Smooth muscle cell (in vitro differentiated cells): ENCODE results near the gene SHE. TPM values are rescaled to one million over a fixed set of nuclear protein-coding genes. Genes with fewer than 3 reads are reported as not detected.

Source experiments
- DNase-seq: peaks from one replicate; lab custom pipeline; 2025; ENCODE audit not compliant: unreplicated experiment; lab: John Stamatoyannopoulos, UW
- H2AFZ ChIP-seq: fragments of 200-600 bp; sonication (generic); 2 replicates; pipeline ENCODE4 v1.6.0; 2016; ENCODE audit warnings: antibody characterized with exemption, low read depth, mild to moderate bottlenecking
- H3F3A ChIP-seq: fragments of 200-600 bp; sonication (generic); 2 replicates; pipeline ENCODE4 v1.6.0; 2017; ENCODE audit warnings: antibody characterized with exemption, low read depth
- H3K27ac ChIP-seq: fragments of 200-600 bp; sonication (generic); 2 replicates; pipeline ENCODE4 v1.5.1; 2016; ENCODE audit warnings: low read depth, mild to moderate bottlenecking
- H3K27me3 ChIP-seq: fragments of 200-600 bp; sonication (generic); 2 replicates; pipeline ENCODE4 v1.6.1; 2016; ENCODE audit warnings: low read depth, mild to moderate bottlenecking
- H3K36me3 ChIP-seq: fragments of 200-600 bp; sonication (generic); 2 replicates; pipeline ENCODE4 v1.5.1; 2016; ENCODE audit warnings: low read depth
- H3K4me1 ChIP-seq: fragments of 200-600 bp; sonication (generic); 2 replicates; pipeline ENCODE4 v1.5.1; 2016; ENCODE audit warnings: low read depth
- H3K4me2 ChIP-seq: fragments of 200-600 bp; sonication (generic); 2 replicates; pipeline ENCODE4 v1.6.0; 2016; ENCODE audit warnings: mild to moderate bottlenecking
- H3K4me3 ChIP-seq: fragments of 200-600 bp; sonication (generic); 2 replicates; pipeline ENCODE4 v1.5.1; 2016; ENCODE audit warnings: mild to moderate bottlenecking
- H3K79me2 ChIP-seq: fragments of 200-600 bp; sonication (generic); 2 replicates; pipeline ENCODE4 v1.6.0; 2016; ENCODE audit warnings: low read depth, mild to moderate bottlenecking
- H3K9ac ChIP-seq: fragments of 200-600 bp; sonication (generic); 2 replicates; pipeline ENCODE4 v1.6.0; 2016; ENCODE audit warnings: low read depth
- H3K9me3 ChIP-seq: fragments of 200-600 bp; sonication (generic); replicated peaks from 2 replicates; pipeline ENCODE4 v1.5.1; 2016; ENCODE audit warnings: low read depth
- H4K20me1 ChIP-seq: fragments of 200-600 bp; sonication (generic); 2 replicates; pipeline ENCODE4 v1.6.0; 2016; ENCODE audit warnings: low read depth
- WGBS: methylation state at CpG from one replicate; pipeline ENCODE4 v1.1.7; 2016; ENCODE audit warnings: low lambda C conversion rate; 5-methylcytosine and 5-hydroxymethylcytosine counted together
- polyA plus RNA-seq: library from polyadenylated mRNA; unstranded; fragments of >200 nt; fragmentation: Nextera tagmentation; extraction: Ambion mirVana; gene quantifications from 2 replicates; pipeline ENCODE4 v1.2.1, GENCODE V29; 2016
- total RNA-seq: library from RNA; depleted of rRNA; stranded (reverse); fragments of >200 nt; gene quantifications from 2 replicates; pipeline ENCODE4 v1.2.3, GENCODE V29; 2014
- TF ChIP-seq, protein P1 (sequence below): fragments of 200-600 bp; sonication (generic); IDR thresholded peaks from 2 replicates; pipeline ENCODE4 v1.5.1; 2017; ENCODE audit warnings: borderline replicate concordance, mild to moderate bottlenecking, antibody characterized with exemption; ENCODE audit not compliant: insufficient read depth, poor library complexity, severe bottlenecking

The SHE gene
- total and polyA plus RNA-seq, 2 experiments from 2014 or later: 0.39 to 0.45 TPM

DNA sequence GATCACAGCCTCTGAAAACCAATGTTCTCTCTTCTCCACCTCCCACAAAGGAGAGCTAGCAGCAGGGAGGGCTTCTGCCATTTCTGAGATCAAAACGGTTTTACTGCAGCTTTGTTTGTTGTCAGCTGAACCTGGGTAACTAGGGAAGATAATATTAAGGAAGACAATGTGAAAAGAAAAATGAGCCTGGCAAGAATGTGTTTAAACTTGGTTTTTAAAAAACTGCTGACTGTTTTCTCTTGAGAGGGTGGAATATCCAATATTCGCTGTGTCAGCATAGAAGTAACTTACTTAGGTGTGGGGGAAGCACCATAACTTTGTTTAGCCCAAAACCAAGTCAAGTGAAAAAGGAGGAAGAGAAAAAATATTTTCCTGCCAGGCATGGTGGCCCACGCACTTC, 36.0 kb downstream of the SHE start:
- Histone ChIP-seq H3K4me3 (no peak overlapping the region), H3F3A (no peaks in the 10 kb centered on the region), H3K9me3 (no peaks in the 10 kb centered on the region), H3K79me2 (no peaks in the 10 kb centered on the region), H4K20me1 (no peaks in the 10 kb centered on the region), H3K27me3 (no peaks in the 10 kb centered on the region), H3K4me1 (no peaks in the 10 kb centered on the region), H2AFZ (no peak overlapping the region), H3K36me3 (no peaks in the 10 kb centered on the region), H3K27ac (no peak overlapping the region), H3K4me2 (no peak overlapping the region), H3K9ac (no peak overlapping the region)
- no peak for DNase-seq
- 78% methylated on average over 3 of the region's 3 CpGs for WGBS
- TF ChIP-seq, protein P1, sequence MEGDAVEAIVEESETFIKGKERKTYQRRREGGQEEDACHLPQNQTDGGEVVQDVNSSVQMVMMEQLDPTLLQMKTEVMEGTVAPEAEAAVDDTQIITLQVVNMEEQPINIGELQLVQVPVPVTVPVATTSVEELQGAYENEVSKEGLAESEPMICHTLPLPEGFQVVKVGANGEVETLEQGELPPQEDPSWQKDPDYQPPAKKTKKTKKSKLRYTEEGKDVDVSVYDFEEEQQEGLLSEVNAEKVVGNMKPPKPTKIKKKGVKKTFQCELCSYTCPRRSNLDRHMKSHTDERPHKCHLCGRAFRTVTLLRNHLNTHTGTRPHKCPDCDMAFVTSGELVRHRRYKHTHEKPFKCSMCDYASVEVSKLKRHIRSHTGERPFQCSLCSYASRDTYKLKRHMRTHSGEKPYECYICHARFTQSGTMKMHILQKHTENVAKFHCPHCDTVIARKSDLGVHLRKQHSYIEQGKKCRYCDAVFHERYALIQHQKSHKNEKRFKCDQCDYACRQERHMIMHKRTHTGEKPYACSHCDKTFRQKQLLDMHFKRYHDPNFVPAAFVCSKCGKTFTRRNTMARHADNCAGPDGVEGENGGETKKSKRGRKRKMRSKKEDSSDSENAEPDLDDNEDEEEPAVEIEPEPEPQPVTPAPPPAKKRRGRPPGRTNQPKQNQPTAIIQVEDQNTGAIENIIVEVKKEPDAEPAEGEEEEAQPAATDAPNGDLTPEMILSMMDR: no peak

DNA sequence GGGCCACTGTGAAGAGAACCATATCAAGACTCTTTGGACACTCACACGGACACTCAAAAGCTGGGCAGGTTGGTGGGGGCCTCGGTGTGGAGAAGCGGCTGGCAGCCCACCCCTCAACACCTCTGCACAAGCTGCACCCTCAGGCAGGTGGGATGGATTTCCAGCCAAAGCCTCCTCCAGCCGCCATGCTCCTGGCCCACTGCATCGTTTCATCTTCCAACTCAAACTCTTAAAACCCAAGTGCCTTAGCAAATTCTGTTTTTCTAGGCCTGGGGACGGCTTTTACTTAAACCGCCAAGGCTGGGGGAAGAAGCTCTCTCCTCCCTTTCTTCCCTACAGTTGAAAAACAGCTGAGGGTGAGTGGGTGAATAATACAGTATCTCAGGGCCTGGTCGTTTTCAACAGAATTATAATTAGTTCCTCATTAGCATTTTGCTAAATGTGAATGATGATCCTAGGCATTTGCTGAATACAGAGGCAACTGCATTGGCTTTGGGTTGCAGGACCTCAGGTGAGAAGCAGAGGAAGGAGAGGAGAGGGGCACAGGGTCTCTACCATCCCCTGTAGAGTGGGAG, 36.5 kb downstream of the SHE start:
- 90% methylated on average over 8 of the region's 8 CpGs for WGBS
- Histone ChIP-seq H4K20me1 (no peaks in the 10 kb centered on the region), H3K79me2 (no peaks in the 10 kb centered on the region), H3F3A (no peaks in the 10 kb centered on the region), H3K27ac (no peak overlapping the region), H3K27me3 (no peaks in the 10 kb centered on the region), H3K9ac (no peak overlapping the region), H3K4me1 (no peaks in the 10 kb centered on the region), H2AFZ (no peak overlapping the region), H3K4me2 (no peak overlapping the region), H3K36me3 (no peaks in the 10 kb centered on the region), H3K4me3 (no peak overlapping the region), H3K9me3 (no peaks in the 10 kb centered on the region)
- no peak for DNase-seq
- TF ChIP-seq, protein P1: no peak

DNA sequence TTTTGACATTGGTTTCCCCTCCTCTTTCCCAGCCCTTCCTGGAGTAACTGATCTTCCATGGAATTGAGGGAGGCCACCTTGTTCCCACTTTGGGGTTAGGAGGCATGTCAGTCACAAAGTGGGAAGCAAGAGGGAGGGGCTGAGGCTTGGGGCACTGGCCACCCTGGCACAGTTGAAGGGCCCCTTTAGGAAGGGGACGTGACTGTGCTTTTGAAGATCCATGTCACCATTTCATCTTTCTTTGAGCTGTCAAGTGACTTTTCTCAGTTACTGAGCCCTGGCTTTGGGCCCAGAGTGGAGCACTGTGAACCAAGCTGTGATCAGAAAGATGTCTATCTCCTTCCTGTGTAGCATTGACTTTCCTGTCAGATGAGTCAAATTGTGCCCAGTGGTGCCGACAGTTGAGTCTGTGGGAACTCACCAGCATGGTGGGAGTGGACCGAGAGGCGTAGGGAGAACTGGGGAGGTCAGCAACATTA, 38.7 kb downstream of the SHE start:
- Histone ChIP-seq H3K4me2 (no peak overlapping the region), H4K20me1 (no peaks in the 10 kb centered on the region), H3K36me3 (no peaks in the 10 kb centered on the region), H3K9me3 (no peaks in the 10 kb centered on the region), H3K79me2 (no peaks in the 10 kb centered on the region), H3K27me3 (no peaks in the 10 kb centered on the region), H2AFZ (no peak overlapping the region), H3K27ac (no peak overlapping the region), H3K4me3 (no peak overlapping the region), H3K4me1 (no peaks in the 10 kb centered on the region), H3F3A (no peaks in the 10 kb centered on the region), H3K9ac (no peak overlapping the region)
- TF ChIP-seq, protein P1: no peak
- WGBS: 71% methylated on average over 4 of the region's 4 CpGs
- no peak for DNase-seq

DNA sequence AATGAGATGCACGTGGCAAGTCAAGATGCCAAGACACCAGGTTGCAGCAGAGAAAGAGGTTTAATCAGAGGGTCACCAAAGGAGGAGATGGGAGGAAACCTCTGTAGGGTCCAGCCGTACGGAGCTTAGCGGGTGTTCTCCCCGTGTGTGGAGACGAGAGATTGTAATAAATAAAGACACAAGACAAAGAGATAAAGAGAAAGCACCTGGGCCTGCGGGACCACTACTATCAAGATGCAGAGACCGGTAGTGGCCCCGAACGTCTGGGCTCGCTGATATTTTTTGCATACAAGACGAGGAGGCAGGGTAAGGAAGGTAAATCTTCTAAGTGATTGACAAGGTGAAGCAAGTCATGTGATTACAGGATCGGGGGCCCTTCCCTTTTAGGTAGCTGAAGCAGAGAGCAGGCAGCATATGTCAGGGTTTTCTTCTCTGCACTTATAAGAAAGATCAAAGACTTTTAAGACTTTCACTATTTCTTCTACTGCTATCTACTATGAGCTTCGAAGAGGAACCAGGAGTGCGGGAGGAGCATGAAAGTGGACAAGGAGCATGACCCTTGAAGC, 41.4 kb downstream of the SHE start:
- H3K4me3 ChIP-seq: no peak overlapping the region
- H3K36me3 ChIP-seq: no peaks in the 10 kb centered on the region
- no peaks in the 10 kb centered on the region for H3K27me3 ChIP-seq
- no peak for DNase-seq
- no peaks in the 10 kb centered on the region for H3K4me1 ChIP-seq
- H2AFZ ChIP-seq: no peak overlapping the region
- H3F3A ChIP-seq: no peaks in the 10 kb centered on the region
- no peaks in the 10 kb centered on the region for H4K20me1 ChIP-seq
- H3K27ac ChIP-seq: no peak overlapping the region
- H3K4me2 ChIP-seq: no peak overlapping the region
- TF ChIP-seq, protein P1: no peak
- H3K79me2 ChIP-seq: no peaks in the 10 kb centered on the region
- H3K9ac ChIP-seq: no peak overlapping the region
- WGBS: 77% methylated on average over 15 of the region's 15 CpGs
- H3K9me3 ChIP-seq: no peaks in the 10 kb centered on the region
